LNCAP (cell line): Measurements from ENCODE around the gene LMF2.

Experiments
- TF ChIP-seq, protein P1 (sequence below): fragments of 450-650 bp; IDR thresholded peaks from 2 replicates; pipeline ENCODE4 v1.5.1; 2017; ENCODE audit warnings: mild to moderate bottlenecking

Gene LMF2

GRCh38 chr22:50517495-50518260 lies 10.2 kb upstream of the LMF2 start:
- TF ChIP-seq, protein P1, sequence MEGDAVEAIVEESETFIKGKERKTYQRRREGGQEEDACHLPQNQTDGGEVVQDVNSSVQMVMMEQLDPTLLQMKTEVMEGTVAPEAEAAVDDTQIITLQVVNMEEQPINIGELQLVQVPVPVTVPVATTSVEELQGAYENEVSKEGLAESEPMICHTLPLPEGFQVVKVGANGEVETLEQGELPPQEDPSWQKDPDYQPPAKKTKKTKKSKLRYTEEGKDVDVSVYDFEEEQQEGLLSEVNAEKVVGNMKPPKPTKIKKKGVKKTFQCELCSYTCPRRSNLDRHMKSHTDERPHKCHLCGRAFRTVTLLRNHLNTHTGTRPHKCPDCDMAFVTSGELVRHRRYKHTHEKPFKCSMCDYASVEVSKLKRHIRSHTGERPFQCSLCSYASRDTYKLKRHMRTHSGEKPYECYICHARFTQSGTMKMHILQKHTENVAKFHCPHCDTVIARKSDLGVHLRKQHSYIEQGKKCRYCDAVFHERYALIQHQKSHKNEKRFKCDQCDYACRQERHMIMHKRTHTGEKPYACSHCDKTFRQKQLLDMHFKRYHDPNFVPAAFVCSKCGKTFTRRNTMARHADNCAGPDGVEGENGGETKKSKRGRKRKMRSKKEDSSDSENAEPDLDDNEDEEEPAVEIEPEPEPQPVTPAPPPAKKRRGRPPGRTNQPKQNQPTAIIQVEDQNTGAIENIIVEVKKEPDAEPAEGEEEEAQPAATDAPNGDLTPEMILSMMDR, result no peak

- TF ChIP-seq, protein P1, result no peak
Measured at GRCh38 chr22:50516891-50517290, 9.4 kb upstream of the LMF2 start.

DNA sequence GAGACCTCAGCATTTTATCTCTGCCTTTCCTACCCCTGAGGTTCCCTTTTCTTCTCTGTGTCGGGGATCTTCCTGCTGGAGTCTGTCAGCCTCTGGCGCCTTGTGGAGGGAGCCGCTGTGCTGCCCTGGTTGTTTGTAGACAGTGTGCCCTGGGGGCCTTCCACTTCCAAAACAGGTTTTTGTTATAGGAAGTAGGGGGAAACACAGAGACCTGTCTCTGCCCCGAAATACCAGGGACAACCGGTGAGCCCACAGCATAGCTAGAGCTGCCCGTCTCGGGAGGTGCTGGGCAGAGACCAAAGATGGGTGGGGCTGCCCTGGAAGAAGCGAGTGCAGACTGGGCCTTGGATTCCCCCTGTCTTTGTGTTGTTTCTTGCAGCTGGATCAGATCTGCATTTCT lies 8.6 kb upstream of the LMF2 start:
- TF ChIP-seq, protein P1, result no peak

- TF ChIP-seq, protein P1, result no peak
Measured at GRCh38 chr22:50513175-50513574, 5.7 kb upstream of the LMF2 start.

DNA sequence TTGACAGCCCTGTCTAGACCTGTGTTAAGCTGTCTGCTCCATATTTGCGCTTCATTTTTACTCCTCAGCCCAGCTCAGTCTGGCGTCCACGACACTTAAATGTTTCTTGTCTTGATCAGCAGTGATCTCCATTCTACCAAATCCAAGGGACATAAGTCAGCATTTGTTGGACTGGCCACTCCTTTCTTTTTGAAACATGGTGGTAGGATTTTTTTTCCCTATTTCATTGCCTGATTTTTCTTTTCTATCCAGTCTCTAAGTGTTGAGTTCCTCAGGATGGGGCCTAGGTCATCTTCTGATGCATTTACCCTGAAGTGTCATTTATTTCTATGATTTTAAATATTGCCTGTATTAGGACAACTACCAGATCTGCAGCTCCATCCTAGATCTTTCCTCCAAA lies 1.4 kb upstream of the LMF2 start:
- TF ChIP-seq, protein P1, result no peak

GRCh38 chr22:50507991-50508884 lies 736 bp upstream of the LMF2 start, which contains the start of gene NCAPH2:
Gene NCAPH2, plus strand, starts transcription at chr22:50508224. Its CDS starts 114 bp downstream, at chr22:50508338.
- TF ChIP-seq, protein P1, result no peak

- TF ChIP-seq, protein P1, result no peak
Measured at GRCh38 chr22:50506611-50507420, 686 bp downstream of the LMF2 start.
